Fibroblast of skin of left biceps (primary cell): Measurements from ENCODE around the gene KLF13.

Experiments
- DNase-seq, 2 experiments: peaks; one replicate each; pipeline ENCODE4 v3.0.0-alpha.2; 2013; ENCODE audit warnings: low read depth in 2 of 2

The KLF13 gene

DNA sequence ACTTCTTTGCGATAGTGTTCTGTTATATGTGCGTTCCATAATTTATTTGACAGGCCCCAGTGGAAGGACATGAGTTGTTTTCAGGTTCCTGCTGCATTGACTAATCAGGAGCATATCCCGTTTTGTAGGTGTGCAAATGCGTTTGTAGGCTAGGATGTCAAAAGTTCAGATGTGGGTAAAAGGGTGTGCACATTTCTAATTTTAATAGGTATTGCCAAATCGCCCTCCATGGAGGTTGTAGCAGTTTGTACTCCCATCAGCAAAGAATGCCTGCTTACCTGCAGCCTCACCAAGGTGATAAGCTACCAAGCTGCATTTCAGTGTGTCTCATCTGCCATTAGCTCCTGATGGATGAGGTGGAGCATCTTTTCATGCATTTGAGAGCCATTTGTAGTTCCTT is 36.3 kb downstream of the KLF13 start:
- no peak for DNase-seq

DNA sequence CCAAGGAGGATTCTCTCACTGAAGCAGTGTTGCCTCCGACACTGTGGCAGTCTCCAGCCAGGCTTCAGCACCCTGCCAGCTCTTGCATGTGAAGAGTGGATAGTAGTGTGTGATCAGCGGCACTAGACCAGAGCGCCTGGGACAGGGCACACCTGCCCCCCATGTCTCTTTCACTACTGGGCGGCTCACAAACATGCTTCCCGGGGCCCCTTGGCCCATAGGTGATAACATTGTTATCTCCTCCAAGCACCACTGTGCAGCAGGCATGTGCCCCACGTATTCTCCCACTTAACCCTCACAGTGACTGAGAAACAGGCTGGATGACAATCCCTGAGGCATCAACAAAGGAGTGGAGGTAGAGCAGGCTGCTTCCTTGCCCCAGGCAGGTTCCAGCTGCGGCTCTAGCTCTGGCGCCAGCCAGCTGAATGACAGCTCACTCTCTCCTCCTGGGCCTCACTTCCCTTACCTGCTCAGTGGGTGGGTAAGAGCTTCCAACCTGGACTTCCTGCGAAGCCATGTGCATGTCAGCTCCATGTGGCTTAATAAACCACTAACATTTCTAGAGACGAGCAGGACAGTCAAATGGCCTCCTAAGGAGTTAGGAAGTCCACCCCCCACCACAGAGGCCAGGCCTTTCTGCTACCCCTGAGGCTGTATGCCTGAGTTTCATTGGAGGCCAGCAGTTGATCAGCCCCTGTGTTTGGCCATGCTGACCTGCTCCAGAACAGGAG is 37.8 kb downstream of the KLF13 start:
- no peak for DNase-seq

DNA sequence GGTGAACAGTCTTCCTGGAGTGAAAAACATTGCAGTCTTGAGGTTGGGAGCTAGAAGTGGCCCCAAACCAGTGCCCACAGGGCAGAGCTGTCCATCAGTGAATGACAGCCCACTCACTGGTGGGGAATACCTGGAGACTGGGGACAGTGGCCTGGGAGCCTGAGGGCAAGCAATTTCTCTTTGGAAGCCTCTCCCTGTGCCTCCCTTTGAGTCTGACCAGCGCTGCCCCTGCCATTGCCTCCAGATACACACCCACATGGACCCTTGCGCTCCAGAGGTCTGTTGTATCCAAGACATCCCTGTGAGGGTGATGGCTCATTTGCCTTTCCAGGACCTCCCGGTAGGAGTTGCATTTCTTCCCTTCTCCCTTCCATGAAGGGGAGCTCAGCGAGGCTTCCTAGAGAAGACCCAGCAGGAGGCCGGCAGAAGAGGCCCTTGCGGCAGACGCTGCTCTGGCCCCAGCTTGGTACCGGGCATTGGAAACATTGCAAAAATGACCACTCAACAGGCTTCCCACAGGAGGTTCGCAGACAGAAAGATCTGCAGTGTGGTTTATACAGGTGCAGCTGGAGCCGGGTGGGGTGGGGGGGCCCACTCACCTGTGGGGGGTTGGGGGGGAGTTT is 38.5 kb downstream of the KLF13 start:
- no peak for DNase-seq

- peak in 1 of 2 experiments; percentile 35 for DNase-seq
Measured at GRCh38 chr15:31365655-31366127, 39.1 kb downstream of the KLF13 start.

DNA sequence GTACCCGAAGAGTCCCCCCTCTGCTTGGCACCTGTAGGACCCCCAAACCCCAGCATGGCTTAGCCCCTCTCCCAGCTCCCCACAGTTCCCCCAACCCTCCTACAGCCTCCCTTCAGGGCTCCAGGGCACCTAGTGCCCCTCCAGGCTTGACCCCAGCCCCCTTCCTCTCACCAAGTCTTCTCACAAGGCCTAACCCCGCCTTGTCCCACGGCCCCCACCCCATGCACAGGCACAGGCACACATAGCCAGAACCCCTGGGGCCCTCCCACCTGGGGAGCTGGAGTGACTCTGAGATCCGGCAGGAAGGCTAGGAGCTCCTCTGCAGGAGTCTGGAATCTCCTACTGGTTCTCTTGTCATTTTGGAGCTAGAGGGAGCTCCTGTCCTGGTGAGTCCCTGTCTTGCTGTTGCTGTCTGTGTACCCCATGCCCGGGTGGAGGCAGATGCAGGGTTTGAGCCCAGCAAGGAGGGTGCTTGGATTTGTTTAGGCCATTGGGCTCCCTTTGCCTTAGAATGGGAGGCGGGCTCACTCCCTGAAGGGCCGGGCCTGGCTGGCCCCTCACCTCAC is 39.6 kb downstream of the KLF13 start:
- DNase-seq, result no peak

DNA sequence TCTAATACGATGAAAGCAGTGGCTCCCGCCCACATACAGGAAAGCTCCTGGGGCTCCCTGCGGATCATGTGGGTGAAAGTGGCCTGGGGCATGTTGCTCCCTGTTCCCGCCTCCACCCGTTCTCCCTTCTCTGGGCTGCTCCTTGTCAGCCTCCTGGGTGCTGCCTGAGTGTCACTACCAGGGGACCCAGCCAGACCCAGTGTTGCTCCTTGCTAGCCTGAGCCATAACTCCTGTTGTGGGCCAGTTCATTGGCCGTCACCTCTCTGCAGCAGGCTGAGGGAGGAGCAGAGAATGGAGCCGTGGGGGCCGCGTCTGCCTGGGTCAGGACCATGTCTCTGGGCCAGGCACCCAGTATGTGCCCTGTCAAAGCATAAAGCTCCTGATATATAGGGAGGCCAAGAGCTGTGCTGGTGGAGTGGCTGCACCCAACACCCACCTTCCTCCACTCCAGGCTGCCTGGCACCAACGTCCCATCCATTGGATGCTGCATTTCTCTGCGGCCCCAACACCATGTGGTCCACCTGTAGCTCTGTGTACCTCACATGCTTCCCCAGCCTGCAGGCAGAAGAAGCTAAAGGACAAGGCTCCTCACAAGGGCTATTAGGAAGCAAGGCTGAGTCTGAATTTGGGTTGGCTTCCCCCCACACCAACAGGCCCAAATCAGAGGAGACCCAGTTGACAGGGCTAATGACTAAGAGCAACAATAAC is 40.5 kb downstream of the KLF13 start:
- no peak for DNase-seq

- no peak for DNase-seq
Measured at GRCh38 chr15:31367730-31368344, 41.2 kb downstream of the KLF13 start.

DNA sequence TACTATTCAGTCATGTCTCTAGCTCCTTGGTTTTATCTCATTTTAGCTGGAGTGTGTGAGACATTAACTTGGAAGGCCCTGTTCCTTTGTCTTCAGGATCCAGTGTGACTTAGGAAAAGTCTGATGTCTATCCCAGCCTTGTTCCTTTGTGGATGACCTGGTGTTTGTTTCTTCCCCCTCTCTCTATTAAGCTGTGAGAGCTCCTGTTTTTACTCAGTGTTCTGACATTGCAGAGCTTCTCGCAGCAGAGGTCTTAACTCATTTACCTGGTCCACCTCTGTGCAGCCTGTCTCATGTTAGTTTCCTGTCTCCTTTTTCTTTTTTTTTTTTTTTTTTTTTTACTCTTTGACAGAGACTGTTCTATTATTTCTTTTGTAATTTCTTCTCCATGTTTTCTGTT is 43.1 kb downstream of the KLF13 start:
- DNase-seq, result no peak

- no peak for DNase-seq
Measured at GRCh38 chr15:31371520-31372240, 45.0 kb downstream of the KLF13 start.

- no peak for DNase-seq
Measured at GRCh38 chr15:31372635-31373091, 46.0 kb downstream of the KLF13 start.

GRCh38 chr15:31373096-31373865 is 46.6 kb downstream of the KLF13 start:
- DNase-seq, result no peak

- no peak for DNase-seq
Measured at GRCh38 chr15:31373970-31374369, 47.3 kb downstream of the KLF13 start.

GRCh38 chr15:31374489-31374888 is 47.9 kb downstream of the KLF13 start:
- no peak for DNase-seq

DNA sequence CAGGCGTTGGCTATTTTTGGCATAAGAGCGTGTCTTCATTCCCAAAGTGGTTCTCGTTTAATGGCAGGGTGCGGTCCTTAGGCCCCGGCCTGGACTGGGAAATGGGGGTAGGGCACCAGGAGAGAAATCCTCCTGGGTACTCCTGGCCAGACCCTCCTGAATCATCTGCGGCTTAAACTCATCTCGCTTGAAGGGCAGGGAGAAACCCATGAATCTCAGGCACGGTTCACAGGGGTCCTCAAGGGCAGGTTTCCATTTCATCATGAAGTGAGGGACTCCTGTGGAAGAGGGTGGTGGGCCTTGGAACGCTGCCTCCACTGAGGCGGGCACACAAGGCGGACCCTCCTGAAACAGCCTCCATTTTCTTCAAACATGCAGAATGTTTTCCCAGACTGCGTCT is 48.4 kb downstream of the KLF13 start:
- DNase-seq, result no peak

DNA sequence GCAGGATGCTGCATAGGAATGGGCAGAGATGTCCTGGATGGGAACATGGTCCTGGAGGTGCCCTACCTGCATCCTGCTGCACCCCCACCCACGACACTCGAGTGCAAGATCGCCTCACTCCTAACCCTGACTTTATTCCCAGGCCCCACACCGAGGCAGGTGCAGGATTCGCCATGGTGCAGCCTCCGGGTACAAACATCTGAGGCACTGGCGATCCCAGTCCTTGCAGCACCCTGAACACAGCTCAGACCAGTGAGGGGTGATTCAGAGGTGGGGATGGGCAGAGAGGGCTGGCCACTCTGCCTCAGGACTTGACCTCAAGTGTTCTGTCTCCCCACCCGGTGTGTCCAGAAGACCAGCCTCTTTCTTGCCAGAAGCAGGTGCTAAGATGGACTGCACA is 49.1 kb downstream of the KLF13 start:
- no peak for DNase-seq

- DNase-seq, result no peak
Measured at GRCh38 chr15:31376511-31376910, 49.9 kb downstream of the KLF13 start.

DNA sequence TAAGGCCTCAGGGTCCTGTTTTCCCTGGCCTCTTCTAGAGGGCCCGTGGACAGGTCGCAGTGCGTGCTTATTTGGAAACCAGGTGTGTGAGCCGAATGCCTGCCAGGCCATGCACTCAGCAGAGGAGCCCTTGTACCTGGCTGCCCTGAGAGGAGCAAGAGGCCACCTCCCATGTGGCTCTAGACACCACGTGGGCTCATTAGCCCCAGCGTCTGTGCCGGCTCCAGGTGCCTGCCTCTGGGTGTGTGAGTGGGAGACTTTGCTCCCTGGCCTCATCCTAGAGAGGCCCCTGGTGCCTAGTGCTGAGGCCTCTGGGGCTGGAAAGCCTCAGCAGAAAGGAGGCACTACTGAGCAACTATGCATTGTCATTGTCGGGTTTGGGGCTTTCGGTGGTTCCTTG is 50.4 kb downstream of the KLF13 start:
- no peak for DNase-seq

DNA sequence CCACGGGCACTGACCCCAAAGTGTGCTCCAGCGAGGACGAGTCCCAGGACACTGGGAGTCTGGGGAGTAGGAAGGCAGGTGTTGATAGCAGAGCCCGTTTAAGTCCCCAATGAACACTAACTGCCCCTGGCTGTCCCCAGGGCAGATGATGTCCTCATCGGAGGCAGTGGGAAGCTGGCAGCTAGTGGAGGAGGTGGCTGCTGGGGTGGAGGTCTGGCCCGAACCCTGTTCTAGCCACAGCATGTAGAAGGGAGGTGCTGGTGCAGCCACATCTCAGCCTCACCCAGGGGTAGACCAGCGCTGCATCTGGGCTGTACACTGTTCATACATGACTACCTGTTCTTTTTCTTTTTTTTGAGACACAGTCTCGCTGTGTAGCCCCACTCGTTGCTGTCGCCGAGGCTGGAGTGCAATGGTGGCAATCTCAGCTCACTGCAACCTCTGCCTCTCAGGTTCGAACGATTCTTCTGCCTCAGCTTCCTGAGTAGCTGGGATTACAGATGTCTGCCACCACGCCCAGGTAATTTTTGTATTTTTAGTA is 51.8 kb downstream of the KLF13 start:
- DNase-seq, result no peak

DNA sequence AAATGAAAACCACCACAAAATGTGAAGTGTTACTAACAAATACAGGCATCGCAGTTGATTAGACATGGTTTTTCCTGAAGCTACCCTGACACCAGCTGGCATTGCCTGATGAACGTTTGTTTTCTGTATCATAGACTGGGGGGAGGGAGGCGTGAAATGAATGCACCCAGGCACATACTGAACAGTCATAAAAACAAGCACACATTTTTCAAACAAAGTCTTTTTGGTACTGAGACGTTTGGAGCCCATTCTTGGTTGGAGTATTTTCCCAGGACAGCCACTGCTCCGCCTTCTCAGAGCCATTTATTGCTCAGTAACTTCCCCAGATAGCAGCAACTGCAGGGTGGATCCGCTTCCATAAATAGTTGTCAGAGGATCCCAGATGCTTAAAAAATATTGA is 52.4 kb downstream of the KLF13 start:
- DNase-seq, result no peak

DNA sequence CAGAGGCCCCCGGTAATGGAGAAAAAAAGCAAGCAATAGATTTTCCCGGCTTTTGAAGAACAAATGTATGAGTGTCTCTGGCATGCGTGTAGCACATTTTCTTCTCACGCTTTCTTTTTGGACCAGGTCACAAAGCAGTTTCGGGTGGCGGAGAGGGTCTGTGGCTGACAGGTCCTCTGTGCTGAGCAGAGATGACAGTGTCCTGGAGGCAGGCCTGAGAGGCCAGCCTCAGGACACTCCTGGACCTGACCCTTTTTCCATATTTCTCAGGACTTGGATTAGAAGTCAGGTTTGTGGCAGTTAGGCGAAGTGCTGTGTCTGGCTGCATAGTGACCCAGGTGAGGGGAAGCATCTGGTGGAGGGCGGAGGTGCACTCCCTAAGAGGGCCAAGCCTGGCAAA is 52.9 kb downstream of the KLF13 start:
- DNase-seq, result no peak
